Lower leg skin (tissue), 4 donors: Measurements from ENCODE around the gene TMPRSS11A. TPM values are rescaled to one million over a fixed set of nuclear protein-coding genes. Genes with fewer than 3 reads are reported as not detected.

Experiments
- DNase-seq, 2 donors: peaks; one replicate each; pipeline ENCODE4 v3.0.0-alpha.2; 2019; ENCODE audit warnings: low spot score in 2 of 2
- H3K4me3 ChIP-seq: fragments of 200-600 bp; sonication (generic); 2 replicates; pipeline ENCODE4 v1.5.1; 2017; ENCODE audit warnings: mild to moderate bottlenecking, low read depth; ENCODE audit not compliant: poor library complexity, severe bottlenecking
- CTCF ChIP-seq, 3 donors: fragments of 450-650 bp; IDR thresholded peaks; one replicate each; pipeline ENCODE4 v1.5.1; 2016; ENCODE audit warnings: antibody characterized with exemption in 3 of 3, mild to moderate bottlenecking in 3 of 3, moderate library complexity in 2 of 3
- POLR2A ChIP-seq, 2 donors: fragments of 450-650 bp; IDR thresholded peaks; one replicate each; pipeline ENCODE4 v1.6.1; 2016 to 2017; ENCODE audit warnings: antibody characterized with exemption in 2 of 2, mild to moderate bottlenecking in 1 of 2, moderate library complexity in 1 of 2
- WGBS, 2 donors: methylation state at CpG; one replicate each; pipeline ENCODE4 v1.1.5; 2018; 5-methylcytosine and 5-hydroxymethylcytosine counted together
- intact Hi-C: fragments of 100-400 bp; cut with DNase I; formaldehyde crosslinking; loops from one replicate; pipeline ENCODE4 v1.15.0; 2023; ENCODE audit warnings: low total_unique reads
- total RNA-seq, 4 donors: library from RNA; depleted of rRNA; stranded (reverse); fragments of >200 nt; gene quantifications; one replicate each; pipeline ENCODE4 v1.1.0, GENCODE V29; 2016

Gene TMPRSS11A
- total RNA-seq, 4 donors from 2014 or later: not detected

GRCh38 chr4:67869580-67870190 is 93.6 kb downstream of the TMPRSS11A start:
- intact Hi-C loops: no loop called here
- no peak for TF ChIP-seq POLR2A (IDR thresholded peaks at IDR 0.05)
- no peak for TF ChIP-seq CTCF (IDR thresholded peaks at IDR 0.05)
- WGBS, 2 donors: 64 to 70% methylated on average over 4 of the region's 4 CpGs
- DNase-seq: no peak
- H3K4me3 ChIP-seq: no peak overlapping the region

GRCh38 chr4:67861513-67861912 is 101.8 kb downstream of the TMPRSS11A start:
- H3K4me3 ChIP-seq: no peak overlapping the region
- intact Hi-C loops: no loop called here

More at GRCh38 chr4:67861513-67861912, 101.8 kb downstream of the TMPRSS11A start:
- TF ChIP-seq POLR2A (IDR thresholded peaks at IDR 0.05): no peak
- no peak for TF ChIP-seq CTCF (IDR thresholded peaks at IDR 0.05)
- DNase-seq: no peak
- 37 to 38% methylated on average over 6 of the region's 6 CpGs for WGBS, 2 donors

Other genes starting within 250 kb of the TMPRSS11A start
- not detected for gene GNRHR, start 209.1 kb downstream of the TMPRSS11A start, total RNA-seq
- under 1 TPM in 2 of 4 donors, not detected in 2; 0.13 to 0.30 TPM for gene TMPRSS11D, start 79.5 kb downstream of the TMPRSS11A start, total RNA-seq
- gene TMPRSS11F, start 166.4 kb upstream of the TMPRSS11A start, total RNA-seq: 10 to 100 TPM; 12.6 to 29.7 (median 20.1) TPM